Right hindlimb (tissue), 1 donor: ENCODE data around the gene TRPC4AP.

Experiments
- DNase-seq: peaks from one replicate; pipeline ENCODE4 v3.0.0-alpha.2; 2018

TRPC4AP gene

GRCh38 chr20:34986311-34987287 is 106.0 kb downstream of the TRPC4AP start:
- no peak for DNase-seq

- no peak for DNase-seq
These were observed 106.9 kb downstream of the TRPC4AP start for GRCh38 chr20:34985461-34986310.

- DNase-seq: no peak
These were observed 107.8 kb downstream of the TRPC4AP start for GRCh38 chr20:34984756-34985261.

GRCh38 chr20:34983995-34984735 is 108.4 kb downstream of the TRPC4AP start:
- DNase-seq: no peak

- peak; percentile 12 for DNase-seq
These were observed 109.4 kb downstream of the TRPC4AP start for GRCh38 chr20:34983089-34983820.

- DNase-seq: peak; percentile 10
These were observed 110.1 kb downstream of the TRPC4AP start for GRCh38 chr20:34982270-34983088.

GRCh38 chr20:34980543-34981233 is 111.9 kb downstream of the TRPC4AP start:
- peak; percentile 66 for DNase-seq

GRCh38 chr20:34979366-34980153 is 113.0 kb downstream of the TRPC4AP start:
- DNase-seq: peak; percentile 31

GRCh38 chr20:34978092-34978744 is 114.4 kb downstream of the TRPC4AP start:
- DNase-seq: no peak

GRCh38 chr20:34977365-34978091 is 115.1 kb downstream of the TRPC4AP start:
- DNase-seq: no peak

GRCh38 chr20:34976286-34976685 is 116.3 kb downstream of the TRPC4AP start:
- DNase-seq: no peak

GRCh38 chr20:34974246-34974645 is 118.4 kb downstream of the TRPC4AP start:
- DNase-seq: no peak

- DNase-seq: no peak
These were observed 120.9 kb downstream of the TRPC4AP start for GRCh38 chr20:34971561-34972235.

- no peak for DNase-seq
These were observed 121.6 kb downstream of the TRPC4AP start for GRCh38 chr20:34970846-34971560.

GRCh38 chr20:34970193-34970840 is 122.3 kb downstream of the TRPC4AP start:
- DNase-seq: no peak

- no peak for DNase-seq
These were observed 124.4 kb downstream of the TRPC4AP start for GRCh38 chr20:34968042-34968775.
